ENCODE data around the gene SIX2.

- TF ChIP-seq RAD21 (IDR thresholded peaks at IDR 0.05; ENCODE audit: low read depth) (no peak), REST (IDR thresholded peaks at IDR 0.05; ENCODE audit: low read depth) (no peak), FOXM1 (IDR thresholded peaks at IDR 0.05; ENCODE audit: borderline replicate concordance, low read depth) (no peak), CEBPB (IDR thresholded peaks at IDR 0.05) (no peak), NFIC (IDR thresholded peaks at IDR 0.05) (no peak), CREB1 (IDR thresholded peaks at IDR 0.05; ENCODE audit: low read depth) (no peak), TCF12 (IDR thresholded peaks at IDR 0.05; ENCODE audit: low read depth) (no peak), EGR1 (IDR thresholded peaks at IDR 0.05) (no peak), TAF1 (IDR thresholded peaks at IDR 0.05; ENCODE audit: low read depth) (no peak)
These were observed 2.3 kb downstream of the SIX2 start for GRCh38 chr2:45006942-45007287.

Data from Ishikawa (cell line).